Measurements from ENCODE around the gene OR1A1. TPM values are rescaled to one million over a fixed set of nuclear protein-coding genes. Genes with fewer than 3 reads are reported as not detected.
"Not testable (repeated sequence)": the region's sequence is repeated elsewhere in the genome, so short reads cannot be mapped to it uniquely, and the experiment has no call there.

Gene OR1A1
- total and polyA plus RNA-seq, 4 donors = 0.14 TPM; not detected in 3

- not testable (repeated sequence) for DNase-seq (ENCODE audit: low read depth in 4 of 6, low spot score in 6 of 6); H3K27ac ChIP-seq (ENCODE audit: low read depth, low read length); H3K9me3 ChIP-seq (ENCODE audit: control insufficient read depth, insufficient read depth, low read length)
Observed at GRCh38 chr17:3224721-3225352, 17.4 kb downstream of the OR1A1 start.

GRCh38 chr17:3232300-3232699 is 24.8 kb downstream of the OR1A1 start:
- WGBS (ENCODE audit: insufficient coverage) = 70% methylated on average over 1 of the region's 8 CpGs
- H3K27me3 ChIP-seq (ENCODE audit: control insufficient read depth, insufficient read depth, low read length); DNase-seq (ENCODE audit: low read depth in 4 of 6, low spot score in 6 of 6); H3K27ac ChIP-seq (ENCODE audit: low read depth, low read length); H3K36me3 ChIP-seq (ENCODE audit: control insufficient read depth, insufficient read depth, low read length); H3K9me3 ChIP-seq (ENCODE audit: control insufficient read depth, insufficient read depth, low read length); H3K4me1 ChIP-seq (ENCODE audit: control insufficient read depth, insufficient read depth, low read length); H3K4me3 ChIP-seq (ENCODE audit: low read depth, low read length): not testable (repeated sequence)

More at GRCh38 chr17:3224721-3225352, 17.4 kb downstream of the OR1A1 start:
- not testable (repeated sequence) for H3K36me3 ChIP-seq (ENCODE audit: control insufficient read depth, insufficient read depth, low read length); H3K27me3 ChIP-seq (ENCODE audit: control insufficient read depth, insufficient read depth, low read length); H3K4me3 ChIP-seq (ENCODE audit: low read depth, low read length); H3K4me1 ChIP-seq (ENCODE audit: control insufficient read depth, insufficient read depth, low read length)

- not testable (repeated sequence) for H3K27me3 ChIP-seq (ENCODE audit: control insufficient read depth, insufficient read depth, low read length); H3K9me3 ChIP-seq (ENCODE audit: control insufficient read depth, insufficient read depth, low read length); H3K36me3 ChIP-seq (ENCODE audit: control insufficient read depth, insufficient read depth, low read length); H3K27ac ChIP-seq (ENCODE audit: low read depth, low read length); H3K4me1 ChIP-seq (ENCODE audit: control insufficient read depth, insufficient read depth, low read length); H3K4me3 ChIP-seq (ENCODE audit: low read depth, low read length); DNase-seq (ENCODE audit: low read depth in 4 of 6, low spot score in 6 of 6)
- no CpG with 5 or more reads among the region's 2 CpGs for WGBS (ENCODE audit: insufficient coverage)
Observed at GRCh38 chr17:3238685-3239084, 31.2 kb downstream of the OR1A1 start.

GRCh38 chr17:3241044-3241443 is 33.6 kb downstream of the OR1A1 start:
- not testable (repeated sequence) for H3K4me1 ChIP-seq (ENCODE audit: control insufficient read depth, insufficient read depth, low read length); H3K36me3 ChIP-seq (ENCODE audit: control insufficient read depth, insufficient read depth, low read length); H3K4me3 ChIP-seq (ENCODE audit: low read depth, low read length); H3K27ac ChIP-seq (ENCODE audit: low read depth, low read length); DNase-seq (ENCODE audit: low read depth in 4 of 6, low spot score in 6 of 6); H3K9me3 ChIP-seq (ENCODE audit: control insufficient read depth, insufficient read depth, low read length); H3K27me3 ChIP-seq (ENCODE audit: control insufficient read depth, insufficient read depth, low read length)
- WGBS (ENCODE audit: insufficient coverage) = no CpG with 5 or more reads among the region's 1 CpG

GRCh38 chr17:3244841-3245240 is 37.4 kb downstream of the OR1A1 start:
- not testable (repeated sequence) for H3K9me3 ChIP-seq (ENCODE audit: control insufficient read depth, insufficient read depth, low read length); H3K36me3 ChIP-seq (ENCODE audit: control insufficient read depth, insufficient read depth, low read length); H3K4me1 ChIP-seq (ENCODE audit: control insufficient read depth, insufficient read depth, low read length); H3K4me3 ChIP-seq (ENCODE audit: low read depth, low read length); H3K27me3 ChIP-seq (ENCODE audit: control insufficient read depth, insufficient read depth, low read length); H3K27ac ChIP-seq (ENCODE audit: low read depth, low read length); DNase-seq (ENCODE audit: low read depth in 4 of 6, low spot score in 6 of 6)
- no CpG with 5 or more reads among the region's 1 CpG for WGBS (ENCODE audit: insufficient coverage)

- no CpG with 5 or more reads among the region's 2 CpGs for WGBS (ENCODE audit: insufficient coverage)
- not testable (repeated sequence) for H3K27me3 ChIP-seq (ENCODE audit: control insufficient read depth, insufficient read depth, low read length); H3K4me3 ChIP-seq (ENCODE audit: low read depth, low read length); DNase-seq (ENCODE audit: low read depth in 4 of 6, low spot score in 6 of 6); H3K36me3 ChIP-seq (ENCODE audit: control insufficient read depth, insufficient read depth, low read length); H3K4me1 ChIP-seq (ENCODE audit: control insufficient read depth, insufficient read depth, low read length); H3K9me3 ChIP-seq (ENCODE audit: control insufficient read depth, insufficient read depth, low read length); H3K27ac ChIP-seq (ENCODE audit: low read depth, low read length)
Observed at GRCh38 chr17:3249013-3249412, 41.5 kb downstream of the OR1A1 start.

GRCh38 chr17:3256575-3256974 is 49.1 kb downstream of the OR1A1 start:
- Histone ChIP-seq H3K4me1 (ENCODE audit: control insufficient read depth, insufficient read depth, low read length) (no peaks in the 10 kb centered on the region), H3K9me3 (ENCODE audit: control insufficient read depth, insufficient read depth, low read length) (no peaks in the 10 kb centered on the region), H3K36me3 (ENCODE audit: control insufficient read depth, insufficient read depth, low read length) (no peaks in the 10 kb centered on the region), H3K27me3 (ENCODE audit: control insufficient read depth, insufficient read depth, low read length) (no peaks in the 10 kb centered on the region), H3K27ac (ENCODE audit: low read depth, low read length) (no peak overlapping the region), H3K4me3 (ENCODE audit: low read depth, low read length) (no peak overlapping the region)
- DNase-seq (ENCODE audit: low read depth in 4 of 6, low spot score in 6 of 6) = no peak
- WGBS (ENCODE audit: insufficient coverage) = 91% methylated on average over 5 of the region's 8 CpGs

GRCh38 chr17:3260163-3260562 is 52.7 kb downstream of the OR1A1 start:
- 100% methylated on average over 1 of the region's 1 CpG for WGBS (ENCODE audit: insufficient coverage)
- H3K27ac ChIP-seq (ENCODE audit: low read depth, low read length) = no peak overlapping the region
- no peak overlapping the region for H3K4me3 ChIP-seq (ENCODE audit: low read depth, low read length)
- H3K4me1 ChIP-seq (ENCODE audit: control insufficient read depth, insufficient read depth, low read length) = no peaks in the 10 kb centered on the region
- H3K27me3 ChIP-seq (ENCODE audit: control insufficient read depth, insufficient read depth, low read length) = no peaks in the 10 kb centered on the region
- no peaks in the 10 kb centered on the region for H3K9me3 ChIP-seq (ENCODE audit: control insufficient read depth, insufficient read depth, low read length)
- H3K36me3 ChIP-seq (ENCODE audit: control insufficient read depth, insufficient read depth, low read length) = no peaks in the 10 kb centered on the region
- no peak for DNase-seq (ENCODE audit: low read depth in 4 of 6, low spot score in 6 of 6)

GRCh38 chr17:3260600-3260999 is 53.1 kb downstream of the OR1A1 start:
- H3K4me3 ChIP-seq (ENCODE audit: low read depth, low read length) = no peak overlapping the region
- H3K27ac ChIP-seq (ENCODE audit: low read depth, low read length) = no peak overlapping the region
- H3K27me3 ChIP-seq (ENCODE audit: control insufficient read depth, insufficient read depth, low read length) = no peaks in the 10 kb centered on the region
- no peak for DNase-seq (ENCODE audit: low read depth in 4 of 6, low spot score in 6 of 6)
- no peaks in the 10 kb centered on the region for H3K9me3 ChIP-seq (ENCODE audit: control insufficient read depth, insufficient read depth, low read length)
- H3K4me1 ChIP-seq (ENCODE audit: control insufficient read depth, insufficient read depth, low read length) = no peaks in the 10 kb centered on the region
- no peaks in the 10 kb centered on the region for H3K36me3 ChIP-seq (ENCODE audit: control insufficient read depth, insufficient read depth, low read length)
- 81% methylated on average over 11 of the region's 13 CpGs for WGBS (ENCODE audit: insufficient coverage)
